Measurements from ENCODE around the gene HHIPL1.

DNA sequence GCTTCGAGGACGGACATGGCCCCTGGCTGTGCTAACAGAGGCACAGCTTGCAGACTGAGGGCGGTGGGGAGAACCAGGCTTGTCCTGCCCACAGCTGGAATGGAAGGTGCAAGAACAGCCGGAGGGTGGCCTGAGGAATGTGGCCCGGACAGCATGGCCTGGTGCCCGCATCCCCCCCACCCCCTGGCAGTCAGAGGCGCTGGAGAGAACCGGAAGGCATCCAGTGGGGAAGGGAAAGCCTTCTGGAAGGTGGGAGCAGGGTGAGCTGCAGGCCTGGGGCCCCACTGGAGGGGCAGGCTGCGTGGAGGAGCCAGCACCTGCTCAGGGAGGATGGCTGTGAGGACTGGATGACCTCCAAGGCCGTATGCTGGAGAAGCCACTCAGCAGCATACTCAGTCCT is 31.0 kb downstream of the HHIPL1 start:
- TF ChIP-seq, protein P1, sequence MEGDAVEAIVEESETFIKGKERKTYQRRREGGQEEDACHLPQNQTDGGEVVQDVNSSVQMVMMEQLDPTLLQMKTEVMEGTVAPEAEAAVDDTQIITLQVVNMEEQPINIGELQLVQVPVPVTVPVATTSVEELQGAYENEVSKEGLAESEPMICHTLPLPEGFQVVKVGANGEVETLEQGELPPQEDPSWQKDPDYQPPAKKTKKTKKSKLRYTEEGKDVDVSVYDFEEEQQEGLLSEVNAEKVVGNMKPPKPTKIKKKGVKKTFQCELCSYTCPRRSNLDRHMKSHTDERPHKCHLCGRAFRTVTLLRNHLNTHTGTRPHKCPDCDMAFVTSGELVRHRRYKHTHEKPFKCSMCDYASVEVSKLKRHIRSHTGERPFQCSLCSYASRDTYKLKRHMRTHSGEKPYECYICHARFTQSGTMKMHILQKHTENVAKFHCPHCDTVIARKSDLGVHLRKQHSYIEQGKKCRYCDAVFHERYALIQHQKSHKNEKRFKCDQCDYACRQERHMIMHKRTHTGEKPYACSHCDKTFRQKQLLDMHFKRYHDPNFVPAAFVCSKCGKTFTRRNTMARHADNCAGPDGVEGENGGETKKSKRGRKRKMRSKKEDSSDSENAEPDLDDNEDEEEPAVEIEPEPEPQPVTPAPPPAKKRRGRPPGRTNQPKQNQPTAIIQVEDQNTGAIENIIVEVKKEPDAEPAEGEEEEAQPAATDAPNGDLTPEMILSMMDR (IDR thresholded peaks at IDR 0.05; ENCODE audit: low read depth, low read length) = no peak
- no peak for TF ChIP-seq EZH2phosphoT487 (IDR thresholded peaks at IDR 0.05; ENCODE audit: low read depth)

Measured in OCI-LY3 (cell line).